ENCODE measurements around the gene NDUFB1.

DNA sequence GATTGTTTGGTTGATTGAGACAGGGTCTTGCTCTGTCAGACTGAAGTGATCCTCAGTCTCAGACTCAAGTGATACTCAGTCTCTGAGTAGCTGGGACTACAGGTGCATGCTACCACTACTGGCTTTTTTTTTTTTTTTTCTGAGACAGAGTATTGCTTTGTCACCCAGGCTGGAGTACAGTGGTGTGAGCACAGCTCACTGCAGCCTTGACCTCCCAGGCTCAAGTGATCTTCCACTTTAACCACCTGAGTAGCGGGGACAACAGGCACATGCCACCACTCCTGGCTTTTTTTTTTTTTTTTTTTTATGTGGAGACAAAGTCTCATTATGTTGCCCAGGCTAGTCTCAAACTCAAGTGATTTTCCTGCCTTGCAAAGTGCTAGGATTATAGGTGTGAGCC lies 32.1 kb upstream of the NDUFB1 start:
- TF ChIP-seq EZH2phosphoT487 (IDR thresholded peaks at IDR 0.05; ENCODE audit: insufficient read depth, low read depth) (no peak), EZH2 (IDR thresholded peaks at IDR 0.05; ENCODE audit: insufficient read depth, poor library complexity, severe bottlenecking) (no peak)
